Smooth muscle cell (in vitro differentiated cells): ENCODE measurements around the gene MGA. TPM values are rescaled to one million over a fixed set of nuclear protein-coding genes. Genes with fewer than 3 reads are reported as not detected.

Experiments used
- DNase-seq: peaks from one replicate; lab custom pipeline; 2025; ENCODE audit not compliant: unreplicated experiment; lab: John Stamatoyannopoulos, UW
- H2AFZ ChIP-seq: fragments of 200-600 bp; sonication (generic); 2 replicates; pipeline ENCODE4 v1.6.0; 2016; ENCODE audit warnings: antibody characterized with exemption, low read depth, mild to moderate bottlenecking
- H3F3A ChIP-seq: fragments of 200-600 bp; sonication (generic); 2 replicates; pipeline ENCODE4 v1.6.0; 2017; ENCODE audit warnings: antibody characterized with exemption, low read depth
- H3K27ac ChIP-seq: fragments of 200-600 bp; sonication (generic); 2 replicates; pipeline ENCODE4 v1.5.1; 2016; ENCODE audit warnings: low read depth, mild to moderate bottlenecking
- H3K27me3 ChIP-seq: fragments of 200-600 bp; sonication (generic); 2 replicates; pipeline ENCODE4 v1.6.1; 2016; ENCODE audit warnings: low read depth, mild to moderate bottlenecking
- H3K36me3 ChIP-seq: fragments of 200-600 bp; sonication (generic); 2 replicates; pipeline ENCODE4 v1.5.1; 2016; ENCODE audit warnings: low read depth
- H3K4me1 ChIP-seq: fragments of 200-600 bp; sonication (generic); 2 replicates; pipeline ENCODE4 v1.5.1; 2016; ENCODE audit warnings: low read depth
- H3K4me2 ChIP-seq: fragments of 200-600 bp; sonication (generic); 2 replicates; pipeline ENCODE4 v1.6.0; 2016; ENCODE audit warnings: mild to moderate bottlenecking
- H3K4me3 ChIP-seq: fragments of 200-600 bp; sonication (generic); 2 replicates; pipeline ENCODE4 v1.5.1; 2016; ENCODE audit warnings: mild to moderate bottlenecking
- H3K79me2 ChIP-seq: fragments of 200-600 bp; sonication (generic); 2 replicates; pipeline ENCODE4 v1.6.0; 2016; ENCODE audit warnings: low read depth, mild to moderate bottlenecking
- H3K9ac ChIP-seq: fragments of 200-600 bp; sonication (generic); 2 replicates; pipeline ENCODE4 v1.6.0; 2016; ENCODE audit warnings: low read depth
- H3K9me3 ChIP-seq: fragments of 200-600 bp; sonication (generic); replicated peaks from 2 replicates; pipeline ENCODE4 v1.5.1; 2016; ENCODE audit warnings: low read depth
- H4K20me1 ChIP-seq: fragments of 200-600 bp; sonication (generic); 2 replicates; pipeline ENCODE4 v1.6.0; 2016; ENCODE audit warnings: low read depth
- CTCF ChIP-seq: fragments of 200-600 bp; sonication (generic); IDR thresholded peaks from 2 replicates; pipeline ENCODE4 v1.5.1; 2017; ENCODE audit warnings: borderline replicate concordance, mild to moderate bottlenecking, antibody characterized with exemption; ENCODE audit not compliant: insufficient read depth, poor library complexity, severe bottlenecking
- WGBS: methylation state at CpG from one replicate; pipeline ENCODE4 v1.1.7; 2016; ENCODE audit warnings: low lambda C conversion rate; 5-methylcytosine and 5-hydroxymethylcytosine counted together
- polyA plus RNA-seq: library from polyadenylated mRNA; unstranded; fragments of >200 nt; fragmentation: Nextera tagmentation; extraction: Ambion mirVana; gene quantifications from 2 replicates; pipeline ENCODE4 v1.2.1, GENCODE V29; 2016
- total RNA-seq: library from RNA; depleted of rRNA; stranded (reverse); fragments of >200 nt; gene quantifications from 2 replicates; pipeline ENCODE4 v1.2.3, GENCODE V29; 2014

MGA gene
- total and polyA plus RNA-seq, 2 experiments from 2014 or later, result 5.5 to 52.9 TPM

GRCh38 chr15:41780727-41781126 lies 120.5 kb downstream of the MGA start:
- Histone ChIP-seq H3K36me3 (no peaks in the 10 kb centered on the region), H3K4me1 (peaks cover 34% of the 10 kb centered on the region), H3K9me3 (no peaks in the 10 kb centered on the region), H4K20me1 (peaks cover 80% of the 10 kb centered on the region), H3K79me2 (peaks cover 42% of the 10 kb centered on the region), H3K9ac (no peak overlapping the region), H2AFZ (no peak overlapping the region), H3K27me3 (no peaks in the 10 kb centered on the region), H3F3A (peaks cover 18% of the 10 kb centered on the region), H3K27ac (peak overlapping the region; percentile 48), H3K4me2 (peak overlapping the region; percentile 38), H3K4me3 (no peak overlapping the region)
- no peak for DNase-seq
- 59% methylated on average over 1 of the region's 1 CpG for WGBS
- TF ChIP-seq CTCF, result no peak

GRCh38 chr15:41782371-41783282 lies 122.4 kb downstream of the MGA start:
- Histone ChIP-seq H3K27me3 (no peaks in the 10 kb centered on the region), H3K4me2 (no peak overlapping the region), H4K20me1 (peaks cover 74% of the 10 kb centered on the region), H3K9me3 (no peaks in the 10 kb centered on the region), H3F3A (peaks cover 15% of the 10 kb centered on the region), H3K4me3 (no peak overlapping the region), H3K4me1 (peaks cover 20% of the 10 kb centered on the region), H3K27ac (no peak overlapping the region), H3K9ac (no peak overlapping the region), H3K36me3 (no peaks in the 10 kb centered on the region), H3K79me2 (peaks cover 53% of the 10 kb centered on the region), H2AFZ (no peak overlapping the region)
- TF ChIP-seq CTCF, result no peak
- 96% methylated on average over 5 of the region's 5 CpGs for WGBS
- no peak for DNase-seq

GRCh38 chr15:41783296-41783695 lies 123.1 kb downstream of the MGA start:
- no peaks in the 10 kb centered on the region for H3K27me3 ChIP-seq
- no peak overlapping the region for H3K4me3 ChIP-seq
- H3F3A ChIP-seq, result peaks cover 15% of the 10 kb centered on the region
- H3K4me1 ChIP-seq, result peaks cover 15% of the 10 kb centered on the region
- no peak overlapping the region for H3K4me2 ChIP-seq
- H3K79me2 ChIP-seq, result peaks cover 57% of the 10 kb centered on the region
- no peaks in the 10 kb centered on the region for H3K36me3 ChIP-seq
- no peak for TF ChIP-seq CTCF
- no peak overlapping the region for H3K9ac ChIP-seq
- WGBS, result 85% methylated on average over 1 of the region's 1 CpG
- no peak overlapping the region for H2AFZ ChIP-seq
- H4K20me1 ChIP-seq, result peaks cover 72% of the 10 kb centered on the region
- H3K27ac ChIP-seq, result no peak overlapping the region
- DNase-seq, result no peak
- no peaks in the 10 kb centered on the region for H3K9me3 ChIP-seq
